Transverse colon (tissue), 4 donors: Measurements from ENCODE around the gene FKBP6.

ENCODE experiments used
- POLR2A ChIP-seq: fragments of 450-650 bp; IDR thresholded peaks from one replicate; pipeline ENCODE4 v1.6.1; 2016; ENCODE audit warnings: antibody characterized with exemption, mild to moderate bottlenecking, moderate library complexity
- POLR2AphosphoS5 ChIP-seq, 3 donors: sonication (generic); formaldehyde crosslinking; IDR thresholded peaks; one replicate each; pipeline ENCODE4 v1.6.1; 2016; ENCODE audit warnings: antibody characterized with exemption in 3 of 3
- TF ChIP-seq, protein P1 (sequence below), 5 experiments: fragments of 200-600 bp in 3 of 5; fragments of 450-650 bp in 2 of 5; sonication (generic) in 3 of 5; IDR thresholded peaks; 1 replicate in 2 of 5; 2 replicates in 3 of 5; pipeline ENCODE4 v1.5.1; 2016 to 2017; ENCODE audit warnings: antibody characterized with exemption in 5 of 5, inconsistent platforms in 3 of 5, mild to moderate bottlenecking in 2 of 5, moderate library complexity in 1 of 5

DNA sequence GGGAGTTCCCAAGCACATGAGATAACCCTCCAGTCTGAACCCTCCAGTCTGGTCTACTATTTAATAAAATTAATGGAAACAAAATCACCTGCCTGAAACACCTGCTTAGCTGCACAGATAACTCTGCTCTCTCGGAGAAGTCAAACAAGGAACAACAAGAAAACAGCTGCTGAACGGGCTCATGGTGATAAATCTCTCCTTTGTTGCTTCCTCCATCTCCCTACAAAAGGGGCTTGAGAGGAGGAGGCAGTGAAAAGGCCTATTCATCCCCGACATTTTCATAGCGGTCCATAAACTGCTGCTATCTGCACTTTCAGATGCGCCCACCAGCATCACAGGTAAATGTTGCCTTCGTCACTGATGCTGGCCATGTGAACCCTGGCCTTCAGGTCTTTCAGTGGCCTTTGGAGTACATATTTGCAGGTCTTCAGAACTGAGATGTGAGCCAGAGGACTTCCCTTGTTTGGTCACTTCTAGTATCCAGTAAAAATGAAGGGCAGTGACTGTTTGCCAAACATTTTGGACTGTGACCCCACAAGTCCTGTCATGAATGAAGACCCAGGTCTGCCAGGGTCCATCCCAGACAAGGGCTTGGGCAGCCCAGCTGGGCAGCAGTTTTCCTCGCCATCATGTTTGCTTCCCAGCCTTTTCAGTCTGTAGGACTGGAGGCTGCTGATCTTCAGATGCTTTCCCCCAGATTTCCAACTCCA is 15.9 kb downstream of the FKBP6 start:
- TF ChIP-seq, protein P1, sequence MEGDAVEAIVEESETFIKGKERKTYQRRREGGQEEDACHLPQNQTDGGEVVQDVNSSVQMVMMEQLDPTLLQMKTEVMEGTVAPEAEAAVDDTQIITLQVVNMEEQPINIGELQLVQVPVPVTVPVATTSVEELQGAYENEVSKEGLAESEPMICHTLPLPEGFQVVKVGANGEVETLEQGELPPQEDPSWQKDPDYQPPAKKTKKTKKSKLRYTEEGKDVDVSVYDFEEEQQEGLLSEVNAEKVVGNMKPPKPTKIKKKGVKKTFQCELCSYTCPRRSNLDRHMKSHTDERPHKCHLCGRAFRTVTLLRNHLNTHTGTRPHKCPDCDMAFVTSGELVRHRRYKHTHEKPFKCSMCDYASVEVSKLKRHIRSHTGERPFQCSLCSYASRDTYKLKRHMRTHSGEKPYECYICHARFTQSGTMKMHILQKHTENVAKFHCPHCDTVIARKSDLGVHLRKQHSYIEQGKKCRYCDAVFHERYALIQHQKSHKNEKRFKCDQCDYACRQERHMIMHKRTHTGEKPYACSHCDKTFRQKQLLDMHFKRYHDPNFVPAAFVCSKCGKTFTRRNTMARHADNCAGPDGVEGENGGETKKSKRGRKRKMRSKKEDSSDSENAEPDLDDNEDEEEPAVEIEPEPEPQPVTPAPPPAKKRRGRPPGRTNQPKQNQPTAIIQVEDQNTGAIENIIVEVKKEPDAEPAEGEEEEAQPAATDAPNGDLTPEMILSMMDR (IDR thresholded peaks at IDR 0.05), result no peak
- TF ChIP-seq POLR2A (no peak), POLR2AphosphoS5 (IDR thresholded peaks at IDR 0.05) (no peak)
